ENCODE data around the gene NPAT.

DNA sequence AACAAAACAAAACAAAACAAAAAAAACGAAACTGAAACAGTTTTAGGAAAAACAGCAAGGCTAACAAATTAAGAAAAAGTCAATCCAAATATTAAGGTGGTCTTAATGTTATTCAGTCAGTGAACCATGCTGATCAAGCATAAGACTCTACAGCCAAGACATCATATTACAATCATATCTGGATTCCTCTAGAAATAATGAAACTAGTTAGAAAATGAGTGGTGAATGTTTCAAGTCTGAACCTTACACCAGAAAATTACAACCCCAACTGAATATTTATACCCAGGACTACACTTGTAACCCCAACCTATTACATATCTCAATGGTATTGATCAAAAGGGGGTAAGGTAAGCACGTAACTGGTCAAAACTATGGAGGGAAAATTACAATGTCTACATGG, 52.3 kb downstream of the NPAT start:
- TF ChIP-seq POLR2A (IDR thresholded peaks at IDR 0.05; ENCODE audit: low read length) (no peak), GATA1 (IDR thresholded peaks at IDR 0.05; ENCODE audit: low read depth, low read length) (no peak)
